HepG2 (cell line): Measurements from ENCODE around the gene MPV17L2. TPM values are rescaled to one million over a fixed set of nuclear protein-coding genes. Genes with fewer than 3 reads are reported as not detected.
A peak's percentile ranks its signal among the peaks of the same experiment; 100 is the strongest.

Experiments used
- BCL6 ChIP-seq: IDR thresholded peaks from 2 replicates; pipeline ENCODE4 v1.6.1; 2016; ENCODE audit warnings: missing genetic modification reagents, missing compliant biosample characterization
- CREM ChIP-seq, 2 experiments: sonication (generic) in 1 of 2; formaldehyde crosslinking in 1 of 2; IDR thresholded peaks; 2 replicates each; pipeline versions ENCODE4 v1.4.0 to v1.6.1; 2016 to 2020; ENCODE audit warnings: antibody characterized with exemption in 1 of 2, mild to moderate bottlenecking in 1 of 2, missing genetic modification reagents in 1 of 2
- DR1 ChIP-seq: sonication (generic); formaldehyde crosslinking; IDR thresholded peaks from 2 replicates; pipeline ENCODE4 v1.8.0; 2021; ENCODE audit warnings: mild to moderate bottlenecking, missing genetic modification reagents, inconsistent platforms
- MAFG ChIP-seq: sonication (generic); formaldehyde crosslinking; IDR thresholded peaks from 2 replicates; pipeline ENCODE4 v1.5.1; 2020; ENCODE audit warnings: mild to moderate bottlenecking, missing genetic modification reagents
- MIER2 ChIP-seq: IDR thresholded peaks from 2 replicates; pipeline ENCODE4 v1.6.1; 2016; ENCODE audit warnings: missing biosample characterization, missing genetic modification reagents
- PAF1 ChIP-seq: IDR thresholded peaks from 2 replicates; pipeline ENCODE4 v1.6.1; 2016; ENCODE audit warnings: missing genetic modification reagents, missing compliant biosample characterization
- RAD51 ChIP-seq: fragments of 450-650 bp; IDR thresholded peaks from 2 replicates; pipeline ENCODE4 v1.6.1; 2016; ENCODE audit warnings: borderline replicate concordance
- REPIN1 ChIP-seq: sonication (generic); formaldehyde crosslinking; IDR thresholded peaks from 2 replicates; pipeline ENCODE4 v1.8.0; 2022; ENCODE audit warnings: missing genetic modification reagents, low read depth, mild to moderate bottlenecking, borderline replicate concordance
- RNF2 ChIP-seq: fragments of 450-650 bp; conservative IDR thresholded peaks from 2 replicates; pipeline ENCODE4 v1.6.1; 2016; ENCODE audit warnings: low read depth
- SNAPC2 ChIP-seq: sonication (generic); formaldehyde crosslinking; IDR thresholded peaks from 2 replicates; pipeline ENCODE4 v1.8.1; 2022; ENCODE audit warnings: mild to moderate bottlenecking, missing genetic modification reagents
- TAF15 ChIP-seq: fragments of 200-400 bp; formaldehyde crosslinking; IDR thresholded peaks from one replicate; pipeline ENCODE4 v1.6.1; 2018; ENCODE audit warnings: mild to moderate bottlenecking, low read depth, low read length; ENCODE audit not compliant: poor library complexity, severe bottlenecking
- TSC22D2 ChIP-seq: sonication (generic); formaldehyde crosslinking; IDR thresholded peaks from 2 replicates; pipeline ENCODE4 v1.5.1; 2020; ENCODE audit warnings: missing genetic modification reagents, mild to moderate bottlenecking, borderline replicate concordance
- ZFAT ChIP-seq: sonication (generic); formaldehyde crosslinking; conservative IDR thresholded peaks from 2 replicates; pipeline ENCODE4 v1.8.1; 2023; ENCODE audit warnings: missing genetic modification reagents, inconsistent platforms
- ZNF180 ChIP-seq: sonication (generic); formaldehyde crosslinking; IDR thresholded peaks from 2 replicates; pipeline ENCODE4 v1.4.0; 2020; ENCODE audit warnings: low read depth, missing genetic modification reagents, borderline replicate concordance
- ZNF326 ChIP-seq: sonication (generic); formaldehyde crosslinking; IDR thresholded peaks from 2 replicates; pipeline ENCODE4 v1.4.0; 2020; ENCODE audit warnings: missing genetic modification reagents, borderline replicate concordance
- ZNF530 ChIP-seq: sonication (generic); formaldehyde crosslinking; IDR thresholded peaks from 2 replicates; pipeline ENCODE4 v1.5.0; 2020; ENCODE audit warnings: low read depth, mild to moderate bottlenecking, missing genetic modification reagents
- ZNF607 ChIP-seq: sonication (generic); formaldehyde crosslinking; IDR thresholded peaks from 2 replicates; pipeline ENCODE4 v1.5.1; 2020; ENCODE audit warnings: missing genetic modification reagents, mild to moderate bottlenecking, borderline replicate concordance
- ZNF747 ChIP-seq: sonication (generic); formaldehyde crosslinking; IDR thresholded peaks from 2 replicates; pipeline ENCODE4 v1.8.1; 2023; ENCODE audit warnings: missing genetic modification reagents, mild to moderate bottlenecking, borderline replicate concordance
- polyA plus RNA-seq, 8 experiments: library from polyadenylated mRNA; depleted of rRNA in 3 of 8; stranded (reverse) in 7 of 8; unstranded in 1 of 8; fragments of >200 nt; fragmentation: Illumina TruSeq in 4 of 8; extraction: Trizol in 4 of 8; gene quantifications; 2 replicates each; pipeline versions ENCODE4 v1.2.1 to v1.2.3, GENCODE V29; 2011 to 2016; ENCODE audit warnings: low read depth in 4 of 8, missing spikeins in 1 of 8, mixed read lengths in 1 of 8; ENCODE audit not compliant: insufficient read depth in 1 of 8
- total RNA-seq, 5 experiments: library from RNA; depleted of rRNA; stranded (reverse); fragments of >200 nt; fragmentation: Illumina TruSeq; extraction: Trizol; gene quantifications; 2 replicates each; pipeline ENCODE4 v1.2.3, GENCODE V29; 2016; ENCODE audit warnings: low read depth in 1 of 5
- TF ChIP-seq, protein P1 (sequence below): sonication (generic); formaldehyde crosslinking; IDR thresholded peaks from 2 replicates; pipeline ENCODE4 v1.8.1; 2023; ENCODE audit warnings: missing genetic modification reagents, inconsistent platforms, borderline replicate concordance
- TF ChIP-seq, protein P2 (sequence below): sonication (generic); formaldehyde crosslinking; IDR thresholded peaks from 2 replicates; pipeline ENCODE4 v1.5.0; 2020; ENCODE audit warnings: missing genetic modification reagents
- TF ChIP-seq, protein P3 (sequence below): sonication (generic); formaldehyde crosslinking; IDR thresholded peaks from 2 replicates; pipeline ENCODE4 v1.5.1; 2020; ENCODE audit warnings: mild to moderate bottlenecking, missing genetic modification reagents, moderate library complexity
- TF ChIP-seq, protein P4 (sequence below): sonication (generic); formaldehyde crosslinking; conservative IDR thresholded peaks from 2 replicates; pipeline ENCODE4 v1.8.0; 2022; ENCODE audit warnings: mild to moderate bottlenecking, moderate library complexity, missing genetic modification reagents

Gene MPV17L2
- total and polyA plus RNA-seq, 2 of the 13 experiments (the other 11 are each of a cell fraction or from before 2014, with no cell fraction given): 13.6 to 16.7 TPM

DNA sequence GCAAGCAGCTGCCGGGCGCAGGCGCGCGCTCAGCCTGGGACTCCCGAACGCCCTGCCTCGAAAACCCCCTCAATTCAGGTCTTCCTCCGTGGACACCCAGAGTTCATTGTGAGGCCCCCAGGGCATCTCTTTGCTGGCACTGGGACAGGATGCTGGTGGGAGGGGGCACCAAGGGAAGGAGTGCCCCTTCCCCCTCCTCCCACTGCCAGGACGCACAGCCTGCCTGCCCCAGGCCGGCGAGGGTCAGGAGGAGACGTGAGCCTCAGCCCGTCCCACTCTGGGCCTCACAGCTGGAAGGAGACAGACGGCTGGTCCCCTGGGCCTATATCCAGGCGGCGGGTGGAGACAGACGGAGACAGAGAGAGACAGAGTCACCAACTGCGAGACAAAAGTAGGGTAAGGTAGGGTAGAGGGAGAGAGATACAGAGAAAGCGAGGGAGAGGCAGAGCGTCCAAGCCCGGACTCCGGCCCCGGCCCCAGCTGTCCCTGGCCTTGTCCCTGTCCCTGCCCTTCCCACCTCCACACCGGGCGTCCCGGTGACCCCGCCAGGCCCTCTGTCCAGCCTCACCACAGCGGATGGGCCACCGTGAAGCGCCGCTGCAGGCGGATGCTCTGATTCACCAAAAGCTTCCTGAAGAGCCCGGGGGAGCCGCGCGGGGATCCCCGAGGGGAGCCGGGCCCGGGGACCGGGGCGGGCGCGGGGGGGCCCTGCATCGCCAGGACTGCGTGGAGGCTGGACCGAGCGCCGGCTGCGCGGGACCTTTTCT, 32.9 kb downstream of the MPV17L2 start, which contains the start of gene PDE4C (continued):
- TF ChIP-seq CREM (IDR thresholded peaks at IDR 0.05): no peak
- TF ChIP-seq CREM (CRISPR knock-in tag; IDR thresholded peaks at IDR 0.05): no peak
- TF ChIP-seq, protein P1, sequence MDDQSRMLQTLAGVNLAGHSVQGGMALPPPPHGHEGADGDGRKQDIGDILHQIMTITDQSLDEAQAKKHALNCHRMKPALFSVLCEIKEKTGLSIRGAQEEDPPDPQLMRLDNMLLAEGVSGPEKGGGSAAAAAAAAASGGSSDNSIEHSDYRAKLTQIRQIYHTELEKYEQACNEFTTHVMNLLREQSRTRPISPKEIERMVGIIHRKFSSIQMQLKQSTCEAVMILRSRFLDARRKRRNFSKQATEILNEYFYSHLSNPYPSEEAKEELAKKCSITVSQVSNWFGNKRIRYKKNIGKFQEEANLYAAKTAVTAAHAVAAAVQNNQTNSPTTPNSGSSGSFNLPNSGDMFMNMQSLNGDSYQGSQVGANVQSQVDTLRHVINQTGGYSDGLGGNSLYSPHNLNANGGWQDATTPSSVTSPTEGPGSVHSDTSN (CRISPR knock-in tag): no peak
- no peak for TF ChIP-seq REPIN1
- 0 out of 2 replicates have a peak, but pooled peaks have one; percentile 15 for TF ChIP-seq ZNF607 (CRISPR knock-in tag)
- no peak for TF ChIP-seq MIER2 (CRISPR knock-in tag)
- no peak for TF ChIP-seq ZNF180 (CRISPR knock-in tag)
- no peak for TF ChIP-seq RNF2
- TF ChIP-seq PAF1 (CRISPR knock-in tag): no peak
- no peak for TF ChIP-seq ZNF747 (CRISPR knock-in tag)
- TF ChIP-seq, protein P2, sequence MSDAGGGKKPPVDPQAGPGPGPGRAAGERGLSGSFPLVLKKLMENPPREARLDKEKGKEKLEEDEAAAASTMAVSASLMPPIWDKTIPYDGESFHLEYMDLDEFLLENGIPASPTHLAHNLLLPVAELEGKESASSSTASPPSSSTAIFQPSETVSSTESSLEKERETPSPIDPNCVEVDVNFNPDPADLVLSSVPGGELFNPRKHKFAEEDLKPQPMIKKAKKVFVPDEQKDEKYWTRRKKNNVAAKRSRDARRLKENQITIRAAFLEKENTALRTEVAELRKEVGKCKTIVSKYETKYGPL (CRISPR knock-in tag): no peak
- TF ChIP-seq ZNF326: no peak
- TF ChIP-seq SNAPC2 (CRISPR knock-in tag): no peak
- TF ChIP-seq BCL6 (CRISPR knock-in tag): no peak
- TF ChIP-seq ZNF530 (CRISPR knock-in tag): no peak
- TF ChIP-seq ZFAT (CRISPR knock-in tag): no peak
- no peak for TF ChIP-seq DR1 (CRISPR knock-in tag)
- TF ChIP-seq, protein P3, sequence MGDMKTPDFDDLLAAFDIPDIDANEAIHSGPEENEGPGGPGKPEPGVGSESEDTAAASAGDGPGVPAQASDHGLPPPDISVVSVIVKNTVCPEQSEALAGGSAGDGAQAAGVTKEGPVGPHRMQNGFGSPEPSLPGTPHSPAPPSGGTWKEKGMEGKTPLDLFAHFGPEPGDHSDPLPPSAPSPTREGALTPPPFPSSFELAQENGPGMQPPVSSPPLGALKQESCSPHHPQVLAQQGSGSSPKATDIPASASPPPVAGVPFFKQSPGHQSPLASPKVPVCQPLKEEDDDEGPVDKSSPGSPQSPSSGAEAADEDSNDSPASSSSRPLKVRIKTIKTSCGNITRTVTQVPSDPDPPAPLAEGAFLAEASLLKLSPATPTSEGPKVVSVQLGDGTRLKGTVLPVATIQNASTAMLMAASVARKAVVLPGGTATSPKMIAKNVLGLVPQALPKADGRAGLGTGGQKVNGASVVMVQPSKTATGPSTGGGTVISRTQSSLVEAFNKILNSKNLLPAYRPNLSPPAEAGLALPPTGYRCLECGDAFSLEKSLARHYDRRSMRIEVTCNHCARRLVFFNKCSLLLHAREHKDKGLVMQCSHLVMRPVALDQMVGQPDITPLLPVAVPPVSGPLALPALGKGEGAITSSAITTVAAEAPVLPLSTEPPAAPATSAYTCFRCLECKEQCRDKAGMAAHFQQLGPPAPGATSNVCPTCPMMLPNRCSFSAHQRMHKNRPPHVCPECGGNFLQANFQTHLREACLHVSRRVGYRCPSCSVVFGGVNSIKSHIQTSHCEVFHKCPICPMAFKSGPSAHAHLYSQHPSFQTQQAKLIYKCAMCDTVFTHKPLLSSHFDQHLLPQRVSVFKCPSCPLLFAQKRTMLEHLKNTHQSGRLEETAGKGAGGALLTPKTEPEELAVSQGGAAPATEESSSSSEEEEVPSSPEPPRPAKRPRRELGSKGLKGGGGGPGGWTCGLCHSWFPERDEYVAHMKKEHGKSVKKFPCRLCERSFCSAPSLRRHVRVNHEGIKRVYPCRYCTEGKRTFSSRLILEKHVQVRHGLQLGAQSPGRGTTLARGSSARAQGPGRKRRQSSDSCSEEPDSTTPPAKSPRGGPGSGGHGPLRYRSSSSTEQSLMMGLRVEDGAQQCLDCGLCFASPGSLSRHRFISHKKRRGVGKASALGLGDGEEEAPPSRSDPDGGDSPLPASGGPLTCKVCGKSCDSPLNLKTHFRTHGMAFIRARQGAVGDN (CRISPR knock-in tag): peak; percentile 69
- TF ChIP-seq, protein P4, sequence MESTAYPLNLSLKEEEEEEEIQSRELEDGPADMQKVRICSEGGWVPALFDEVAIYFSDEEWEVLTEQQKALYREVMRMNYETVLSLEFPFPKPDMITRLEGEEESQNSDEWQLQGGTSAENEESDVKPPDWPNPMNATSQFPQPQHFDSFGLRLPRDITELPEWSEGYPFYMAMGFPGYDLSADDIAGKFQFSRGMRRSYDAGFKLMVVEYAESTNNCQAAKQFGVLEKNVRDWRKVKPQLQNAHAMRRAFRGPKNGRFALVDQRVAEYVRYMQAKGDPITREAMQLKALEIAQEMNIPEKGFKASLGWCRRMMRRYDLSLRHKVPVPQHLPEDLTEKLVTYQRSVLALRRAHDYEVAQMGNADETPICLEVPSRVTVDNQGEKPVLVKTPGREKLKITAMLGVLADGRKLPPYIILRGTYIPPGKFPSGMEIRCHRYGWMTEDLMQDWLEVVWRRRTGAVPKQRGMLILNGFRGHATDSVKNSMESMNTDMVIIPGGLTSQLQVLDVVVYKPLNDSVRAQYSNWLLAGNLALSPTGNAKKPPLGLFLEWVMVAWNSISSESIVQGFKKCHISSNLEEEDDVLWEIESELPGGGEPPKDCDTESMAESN (CRISPR knock-in tag): 0 out of 2 replicates have a peak, but pooled peaks have one; percentile 43
- no peak for TF ChIP-seq RAD51
- no peak for TF ChIP-seq MAFG (CRISPR knock-in tag)
- no peak for TF ChIP-seq TSC22D2 (CRISPR knock-in tag)
- TF ChIP-seq TAF15: no peak
